HG02938 (cell line): Measurements from ENCODE around the gene KNCN.

Source experiments
- ATAC-seq: cut with Tn5 transposase; IDR thresholded peaks from one replicate; pipeline ENCODE4 v1.9.1; 2021; ENCODE audit warnings: mild to moderate bottlenecking, moderate library complexity; ENCODE audit not compliant: unreplicated experiment

KNCN gene

DNA sequence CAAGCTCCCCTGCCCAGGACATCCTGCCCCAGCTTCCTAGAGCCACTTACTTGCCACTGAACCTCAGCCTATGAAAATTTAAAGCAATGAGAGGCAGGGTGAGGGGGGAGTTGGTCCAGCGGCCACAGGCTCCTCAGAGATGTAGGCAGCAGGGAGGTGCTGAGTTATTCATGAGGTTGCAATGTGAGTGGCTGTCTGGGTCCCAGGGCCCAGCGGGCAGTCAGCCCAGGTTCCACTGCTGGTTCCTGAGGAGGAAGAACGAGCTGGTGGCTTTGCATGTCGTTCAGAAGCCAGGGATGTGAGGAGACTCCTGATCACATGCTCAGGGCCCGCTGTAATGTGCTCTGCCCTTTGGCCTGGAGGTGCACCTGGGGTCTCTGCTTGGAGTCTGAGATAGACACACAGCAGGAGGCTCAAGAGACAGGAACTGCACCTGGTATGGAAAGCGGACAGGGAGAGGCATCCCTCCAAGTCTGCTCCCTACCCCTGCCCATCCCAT, at the start of gene KNCN:
KNCN (minus strand) TSS at position 51 of the 499 bp plus-strand sequence. CDS start 432 bp downstream, outside the sequence.
- ATAC-seq, result no peak

DNA sequence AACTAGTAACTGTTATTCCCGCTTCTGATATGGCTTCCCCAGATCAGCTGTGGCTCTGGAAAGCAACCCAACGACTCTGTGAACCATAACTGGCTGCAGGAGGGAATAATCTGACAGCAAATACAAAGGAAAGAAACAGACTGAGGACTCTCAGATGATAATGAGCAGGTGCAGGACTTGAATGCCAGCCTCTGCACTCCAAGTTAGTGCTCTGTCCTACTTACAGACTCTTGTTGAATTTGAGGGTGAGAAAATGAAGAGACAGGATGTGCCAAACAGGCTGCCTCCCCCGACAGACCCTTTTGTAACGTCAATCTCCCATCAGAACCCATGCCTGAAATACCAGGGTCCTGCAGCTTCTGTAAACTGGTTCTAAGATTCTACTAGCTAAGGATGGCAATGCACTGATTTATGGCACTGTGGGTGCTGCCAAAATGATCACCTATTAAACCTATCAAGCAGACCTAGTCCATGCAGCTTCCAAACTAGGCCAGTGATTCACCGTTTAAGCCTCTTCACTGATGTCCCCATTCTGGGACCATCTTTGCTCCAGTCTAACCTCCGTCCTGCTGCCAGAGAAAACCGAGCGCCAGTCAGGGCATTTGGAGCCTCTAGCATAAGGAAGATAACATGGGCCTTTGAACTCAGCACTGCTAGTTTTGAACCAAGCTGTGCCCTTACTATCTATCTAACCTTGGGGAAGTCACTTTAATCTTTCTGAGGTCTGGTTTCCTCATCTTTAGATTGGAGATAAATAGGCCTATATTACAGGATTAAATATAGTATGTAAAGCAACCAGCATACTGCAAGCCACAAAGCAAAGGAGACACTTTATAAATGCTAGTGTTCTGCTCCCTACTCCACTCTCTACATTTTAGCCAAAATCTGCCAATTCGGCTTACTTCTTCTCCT, 47.9 kb upstream of the KNCN start:
- ATAC-seq, result no peak

DNA sequence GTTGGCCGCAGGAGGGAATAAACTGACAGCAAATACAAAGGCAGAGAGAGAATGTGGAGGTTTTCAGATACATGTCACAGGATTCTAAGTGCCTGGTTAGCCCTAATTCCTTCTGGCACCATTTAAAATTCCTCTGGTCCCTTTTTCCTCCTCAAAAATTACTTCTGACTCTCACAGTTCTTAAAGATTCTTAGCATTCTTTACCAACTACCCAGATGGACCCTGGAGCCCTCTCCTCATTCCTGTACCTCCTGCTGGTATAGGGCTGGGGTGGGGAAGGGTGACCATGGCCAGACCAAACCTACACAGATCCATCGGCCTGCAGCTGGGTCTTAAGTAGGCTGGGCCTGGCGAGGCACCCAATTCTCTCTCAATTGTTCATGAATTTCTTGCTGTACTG, 45.4 kb upstream of the KNCN start:
- no peak for ATAC-seq

DNA sequence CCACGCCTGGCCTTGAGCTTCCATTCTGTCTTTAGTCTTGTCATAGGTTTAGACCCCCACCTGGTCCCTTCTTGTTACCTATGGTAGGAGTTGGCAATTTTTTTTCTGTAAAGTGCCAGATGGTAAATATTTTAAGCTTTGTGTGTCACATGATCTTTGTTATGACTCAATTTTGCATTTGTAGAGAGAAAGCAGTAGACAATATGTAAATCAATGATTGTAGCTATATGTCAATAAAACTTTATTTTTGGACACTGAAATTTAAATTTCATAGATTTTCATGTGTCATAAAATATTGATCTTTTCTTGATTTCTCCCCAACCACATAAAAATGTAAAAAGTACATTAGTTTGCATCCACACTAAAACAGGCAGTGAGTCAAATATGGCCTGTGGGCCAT, 44.6 kb upstream of the KNCN start:
- no peak for ATAC-seq

DNA sequence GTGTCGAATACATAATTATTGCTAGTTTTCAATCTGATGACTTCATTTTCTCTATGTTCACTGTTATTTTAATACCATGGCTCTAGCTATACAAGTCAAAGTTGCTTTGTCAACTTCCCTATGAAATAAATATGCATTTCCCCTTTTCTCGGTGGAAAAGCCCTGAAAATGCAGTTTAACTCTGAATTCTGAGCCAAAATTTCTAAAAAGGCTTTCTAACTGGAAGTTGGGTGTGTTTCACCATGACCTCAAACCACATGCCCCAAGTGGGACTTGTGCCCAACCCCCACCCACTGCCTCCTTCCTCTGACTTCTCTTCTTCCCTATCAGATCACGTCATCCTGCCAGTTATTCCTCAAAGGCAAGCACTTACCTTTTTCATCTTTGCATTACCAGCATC, 43.7 kb upstream of the KNCN start:
- no peak for ATAC-seq

DNA sequence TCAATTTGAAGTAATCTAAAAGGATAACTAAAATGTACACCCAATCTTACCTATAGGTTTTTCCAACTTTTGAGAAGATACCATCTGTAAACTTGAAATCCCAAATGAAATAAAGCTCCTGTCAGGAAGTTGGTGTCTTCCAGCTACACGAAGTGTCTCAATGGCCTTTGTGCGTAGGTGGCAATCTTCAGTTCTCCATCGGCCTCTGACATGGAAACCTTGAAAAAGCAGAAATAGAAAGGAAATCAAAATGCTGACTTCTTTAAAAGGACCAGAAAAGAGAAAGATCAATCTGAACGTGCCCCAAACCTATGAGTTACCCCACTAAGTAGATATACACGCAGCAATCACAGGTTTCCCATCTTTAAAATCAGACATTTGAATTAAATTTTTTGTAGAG, 42.6 kb upstream of the KNCN start:
- no peak for ATAC-seq

DNA sequence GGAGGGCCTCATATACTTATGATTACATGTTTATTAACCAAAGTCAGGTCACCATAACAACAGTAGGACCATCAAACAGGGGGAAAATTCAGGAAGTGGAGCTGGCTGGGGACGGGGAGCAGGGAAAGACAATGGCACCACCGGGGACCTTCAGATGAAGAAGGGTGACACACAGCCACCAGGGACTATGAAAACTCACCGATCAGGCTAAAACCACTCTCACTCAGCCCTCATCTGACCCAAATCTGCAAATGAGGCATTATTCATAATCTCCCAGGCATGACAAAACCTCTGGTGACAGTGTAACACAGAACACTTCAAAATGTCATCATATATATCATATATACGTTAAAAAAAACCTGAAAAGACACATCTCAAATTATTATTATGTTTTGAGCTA, 41.4 kb upstream of the KNCN start:
- ATAC-seq, result no peak

DNA sequence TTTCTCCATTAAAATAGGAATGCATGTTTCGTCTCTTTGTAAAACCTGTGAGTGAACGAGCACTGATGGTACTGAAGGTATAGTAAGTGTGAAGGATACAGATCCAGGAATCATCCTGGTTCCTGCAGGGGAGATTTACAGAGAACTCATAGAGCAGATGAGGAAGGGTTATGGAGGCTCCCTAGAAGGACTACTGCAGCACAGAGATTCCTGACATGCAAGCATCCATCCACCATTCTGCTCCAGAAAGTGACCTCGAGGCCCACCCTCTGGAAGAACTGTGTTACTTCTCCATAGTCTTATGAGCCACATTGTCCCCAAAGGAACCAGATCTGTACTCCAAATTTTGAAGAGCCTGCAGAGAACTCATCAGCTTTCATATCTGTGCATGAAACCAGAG, 38.1 kb upstream of the KNCN start:
- no peak for ATAC-seq

DNA sequence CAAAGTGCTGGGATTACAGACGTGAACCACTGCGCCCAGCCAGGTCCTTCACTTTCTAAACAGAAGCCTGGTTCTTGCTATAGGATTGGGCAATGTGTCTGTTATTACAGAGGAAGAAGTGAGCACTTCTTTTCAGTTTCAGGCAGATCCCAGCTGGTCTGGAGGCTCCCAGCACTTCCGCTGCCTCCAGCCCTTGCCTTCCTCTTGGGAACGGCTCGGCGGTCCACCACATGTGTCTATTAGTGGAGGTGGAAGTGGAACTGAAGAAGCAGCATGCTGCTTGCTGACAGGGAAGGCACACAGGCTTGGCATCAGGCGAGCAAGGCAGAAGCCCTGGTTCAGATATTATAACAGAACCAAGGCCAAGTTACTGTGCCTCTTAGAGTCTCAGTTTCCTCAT, 35.6 kb upstream of the KNCN start:
- no peak for ATAC-seq

DNA sequence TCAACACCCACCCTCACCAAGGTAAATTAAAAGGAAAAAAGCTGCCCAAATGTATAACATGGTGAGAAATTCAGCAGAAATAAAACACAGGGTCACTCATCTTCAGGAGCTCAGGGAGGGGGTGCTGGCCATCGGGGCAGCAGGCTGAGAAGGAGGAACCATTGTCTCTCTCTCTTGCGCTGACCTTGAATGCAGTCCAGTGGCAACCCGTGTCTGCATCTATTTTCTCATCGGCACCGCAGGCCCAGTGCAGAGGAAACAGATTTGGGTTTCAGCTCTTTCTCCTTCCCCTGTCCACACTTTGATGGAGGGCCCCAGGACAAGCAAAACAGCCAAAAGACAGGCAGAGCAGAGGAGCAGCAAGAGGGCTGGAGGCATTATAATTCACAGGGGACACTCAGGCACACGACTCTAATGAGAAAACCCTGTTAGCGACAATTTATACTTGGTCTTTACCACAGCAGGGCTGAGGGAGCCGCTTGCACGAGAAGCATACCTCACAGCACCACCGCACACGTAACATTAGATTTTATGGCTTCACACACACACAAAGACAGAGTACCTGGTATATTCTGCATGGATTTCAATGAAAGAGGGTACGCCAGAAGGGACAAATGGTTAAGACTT, 34.0 kb upstream of the KNCN start:
- ATAC-seq, result no peak

DNA sequence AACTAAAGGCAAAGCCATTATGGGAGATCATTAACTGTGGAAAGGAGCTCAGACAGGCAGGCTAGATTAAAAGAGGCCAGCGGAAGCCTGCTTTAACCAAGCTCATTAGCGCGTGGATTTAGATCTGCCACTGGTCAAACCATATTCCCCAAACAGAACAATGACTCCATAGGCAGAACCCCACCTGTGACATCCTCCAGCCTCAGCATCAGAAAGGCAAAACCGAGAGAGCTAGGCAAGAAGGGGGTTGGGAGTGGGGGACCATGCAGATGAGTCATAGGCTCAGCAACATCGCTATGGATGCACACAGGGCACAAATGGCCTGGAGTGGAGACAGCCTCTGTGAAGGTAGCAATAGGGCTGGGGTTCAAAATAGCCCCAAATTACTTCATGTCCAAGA, 32.0 kb upstream of the KNCN start:
- ATAC-seq, result no peak

DNA sequence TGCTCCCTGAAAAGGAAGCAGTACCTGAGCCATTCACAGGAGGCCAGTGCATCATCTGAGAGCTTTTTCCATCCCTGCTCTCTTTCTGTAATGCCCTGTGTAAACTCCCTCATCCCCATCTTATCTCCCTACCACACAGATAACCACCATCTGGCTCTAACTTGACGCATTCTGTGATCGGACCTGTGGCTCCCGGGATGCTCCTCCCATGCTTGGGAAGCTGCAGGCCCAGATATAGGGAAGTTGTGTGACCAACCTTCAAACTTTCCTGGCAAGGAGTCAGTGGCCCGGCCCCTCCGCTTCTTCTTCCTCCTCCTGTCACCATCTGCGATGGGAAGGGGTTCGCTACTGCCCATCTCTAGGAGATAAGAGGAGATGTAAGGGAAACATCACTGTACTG, 31.5 kb upstream of the KNCN start:
- ATAC-seq, result no peak

DNA sequence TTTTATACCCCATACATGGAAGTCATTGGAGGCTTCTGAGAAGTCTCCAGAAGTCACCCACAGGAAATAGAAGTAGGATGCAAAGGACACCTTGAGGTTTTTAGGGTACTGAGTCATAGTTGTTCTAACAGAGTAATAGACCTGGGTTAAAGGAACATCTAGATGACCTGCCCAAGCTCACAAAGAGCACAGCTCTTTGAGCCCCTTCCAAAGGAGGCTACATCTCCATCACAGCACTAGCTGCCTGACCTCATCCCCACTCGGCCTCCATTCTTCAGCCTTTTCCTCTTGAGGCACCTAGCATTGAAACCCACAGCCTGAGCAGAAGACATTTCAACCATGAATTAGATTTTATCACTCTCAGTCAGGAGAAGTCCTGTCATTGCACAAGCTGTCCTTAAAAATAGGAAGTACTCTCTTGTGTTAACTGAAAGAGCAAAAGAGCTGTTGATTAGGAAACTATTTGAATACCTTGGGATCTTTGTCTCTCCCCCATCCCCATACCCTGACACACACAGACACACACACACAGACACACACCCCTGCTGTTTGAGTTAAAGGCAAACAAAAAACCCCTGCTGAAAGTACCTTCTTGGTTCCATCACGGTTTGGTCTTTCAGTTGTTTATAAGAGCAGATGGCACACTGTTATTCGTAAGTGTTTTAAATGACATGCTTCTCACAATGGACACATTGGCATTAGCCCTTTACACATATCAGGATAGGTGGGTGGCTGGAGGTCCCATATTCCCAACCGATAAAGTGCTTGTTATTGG, 30.4 kb upstream of the KNCN start:
- ATAC-seq, result no peak

DNA sequence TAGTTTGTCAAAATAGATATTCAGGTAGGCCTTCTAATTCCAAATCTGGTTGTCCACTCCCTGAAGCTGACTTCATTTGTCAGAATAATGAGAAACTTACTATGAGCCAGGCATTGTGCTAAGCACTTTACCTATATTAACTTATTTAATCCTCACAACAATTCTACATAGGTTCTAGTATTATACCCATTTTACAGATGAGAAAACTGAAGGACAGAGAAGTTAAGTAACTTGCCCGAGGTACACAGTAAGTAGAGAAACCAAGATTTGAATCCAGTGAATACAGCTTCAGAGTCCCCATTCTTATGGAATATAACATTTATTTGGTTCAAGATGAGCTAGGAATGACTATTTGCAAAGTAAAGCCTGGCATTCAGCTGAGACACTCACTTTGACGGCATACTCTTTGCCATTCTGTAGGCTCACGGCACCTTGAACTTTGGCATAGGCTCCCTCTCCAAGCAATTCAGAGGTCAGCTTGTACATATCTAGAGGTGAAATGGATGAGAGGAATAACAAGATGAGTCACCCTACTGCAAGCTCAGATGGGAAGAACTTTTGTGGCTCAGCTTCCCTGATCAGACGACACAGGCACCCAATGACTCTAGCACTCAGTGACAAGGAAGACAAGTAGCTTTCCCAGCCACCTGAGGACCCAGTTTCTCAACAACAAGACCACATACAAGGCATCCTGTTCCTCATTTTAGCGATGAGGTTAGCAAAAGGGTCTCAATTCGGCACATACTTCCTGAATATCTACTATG, 28.9 kb upstream of the KNCN start:
- no peak for ATAC-seq

DNA sequence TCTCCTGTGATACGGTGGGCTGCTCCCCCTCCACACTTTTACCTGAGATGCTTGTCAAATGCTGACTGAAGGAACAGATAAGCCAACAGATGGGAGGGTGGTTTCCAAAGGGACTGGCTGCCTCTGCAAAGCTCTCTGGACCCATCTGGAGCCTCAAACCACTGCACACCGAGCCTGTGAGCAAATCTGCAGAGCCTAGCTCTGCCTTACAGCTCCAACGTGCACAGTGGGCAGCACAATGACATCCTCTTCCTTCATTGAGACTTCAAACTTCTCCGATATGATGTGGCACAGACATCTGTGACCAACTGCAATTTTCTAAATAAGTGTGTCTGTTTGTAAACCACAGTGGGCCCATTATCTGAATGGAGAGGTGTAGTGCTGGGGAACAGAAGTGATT, 26.2 kb upstream of the KNCN start:
- no peak for ATAC-seq

DNA sequence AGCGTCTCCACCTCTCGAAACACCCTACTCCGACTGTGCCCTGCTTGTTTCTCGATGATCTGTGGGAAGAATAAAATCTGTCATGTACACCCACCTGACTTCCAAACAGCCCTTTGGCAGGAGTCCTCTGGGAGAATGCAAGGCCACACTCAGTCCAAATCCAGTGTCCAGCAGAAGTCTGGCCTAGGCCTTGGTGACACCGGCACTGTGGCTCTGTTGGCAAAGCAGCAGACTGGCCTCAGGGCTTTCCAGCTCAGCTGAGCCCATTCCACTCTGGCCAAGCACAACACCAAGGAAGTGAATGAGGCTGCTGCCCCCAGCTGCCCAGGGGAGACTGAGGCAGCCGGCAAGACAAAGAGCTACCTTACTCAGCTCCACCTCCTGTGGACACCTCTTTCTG, 25.1 kb upstream of the KNCN start:
- no peak for ATAC-seq

DNA sequence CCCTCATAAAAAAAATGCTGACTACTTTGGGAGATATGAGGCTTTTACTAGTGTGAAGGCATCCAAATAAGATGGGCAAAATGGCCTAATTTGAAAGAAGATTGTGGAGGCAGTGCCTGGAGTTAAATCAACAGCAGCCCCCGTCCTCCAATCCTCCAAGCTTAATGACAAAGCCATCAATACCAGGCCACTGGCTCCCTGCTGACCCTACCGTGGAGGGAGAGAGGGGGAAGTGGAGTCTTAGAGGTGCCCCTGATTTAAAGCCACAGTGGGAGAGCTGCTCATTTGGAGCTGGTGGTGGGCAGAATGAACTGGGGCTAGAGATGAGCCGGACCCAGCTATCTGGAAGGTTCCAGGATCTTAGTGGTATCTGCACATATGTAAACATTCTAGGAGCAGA, 24.3 kb upstream of the KNCN start:
- ATAC-seq, result no peak

DNA sequence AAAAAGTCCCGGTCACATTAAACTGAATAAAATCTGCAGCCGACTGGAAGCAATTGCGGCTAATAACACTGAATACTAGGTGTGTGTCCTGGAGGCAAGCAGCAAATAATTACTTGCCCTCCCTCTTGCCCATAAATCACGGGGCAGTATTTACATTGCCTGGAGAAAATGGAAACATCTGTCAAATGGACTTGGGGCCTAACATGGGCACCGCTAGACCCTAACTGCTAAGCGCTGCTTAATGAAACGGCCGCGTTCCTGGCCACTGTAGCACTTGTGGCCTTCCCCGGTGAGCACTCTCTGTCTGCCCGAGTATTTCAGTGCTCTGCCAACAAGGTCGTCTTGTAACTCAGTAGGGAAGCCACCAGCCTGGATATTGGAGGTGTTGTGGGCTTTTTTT, 23.9 kb upstream of the KNCN start:
- no peak for ATAC-seq

DNA sequence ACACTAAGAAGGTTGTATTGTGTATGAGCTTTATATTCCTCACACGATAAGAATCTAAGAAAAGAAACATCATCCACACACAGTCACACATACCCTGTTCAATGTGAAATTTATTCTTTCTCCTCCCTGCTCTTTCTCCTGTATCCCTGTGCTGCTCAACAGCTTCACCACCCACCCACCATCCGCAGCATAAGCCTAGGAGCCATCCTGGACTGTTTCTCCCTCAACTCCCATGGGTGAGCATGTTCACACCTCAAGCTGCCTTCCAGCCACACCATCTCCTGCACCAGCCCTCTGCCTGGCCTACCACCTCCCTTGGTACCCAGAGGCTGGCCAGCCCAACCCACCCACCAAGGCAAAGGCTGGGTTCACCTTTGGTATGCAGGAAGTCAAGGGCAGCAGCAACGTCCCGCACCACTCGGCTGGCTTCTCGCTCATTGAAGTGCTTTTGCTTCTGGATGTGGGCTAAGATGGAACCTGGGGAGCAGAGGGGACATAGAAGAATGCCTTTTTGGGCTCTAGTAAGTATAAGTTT, 20.3 kb upstream of the KNCN start:
- ATAC-seq, result no peak

DNA sequence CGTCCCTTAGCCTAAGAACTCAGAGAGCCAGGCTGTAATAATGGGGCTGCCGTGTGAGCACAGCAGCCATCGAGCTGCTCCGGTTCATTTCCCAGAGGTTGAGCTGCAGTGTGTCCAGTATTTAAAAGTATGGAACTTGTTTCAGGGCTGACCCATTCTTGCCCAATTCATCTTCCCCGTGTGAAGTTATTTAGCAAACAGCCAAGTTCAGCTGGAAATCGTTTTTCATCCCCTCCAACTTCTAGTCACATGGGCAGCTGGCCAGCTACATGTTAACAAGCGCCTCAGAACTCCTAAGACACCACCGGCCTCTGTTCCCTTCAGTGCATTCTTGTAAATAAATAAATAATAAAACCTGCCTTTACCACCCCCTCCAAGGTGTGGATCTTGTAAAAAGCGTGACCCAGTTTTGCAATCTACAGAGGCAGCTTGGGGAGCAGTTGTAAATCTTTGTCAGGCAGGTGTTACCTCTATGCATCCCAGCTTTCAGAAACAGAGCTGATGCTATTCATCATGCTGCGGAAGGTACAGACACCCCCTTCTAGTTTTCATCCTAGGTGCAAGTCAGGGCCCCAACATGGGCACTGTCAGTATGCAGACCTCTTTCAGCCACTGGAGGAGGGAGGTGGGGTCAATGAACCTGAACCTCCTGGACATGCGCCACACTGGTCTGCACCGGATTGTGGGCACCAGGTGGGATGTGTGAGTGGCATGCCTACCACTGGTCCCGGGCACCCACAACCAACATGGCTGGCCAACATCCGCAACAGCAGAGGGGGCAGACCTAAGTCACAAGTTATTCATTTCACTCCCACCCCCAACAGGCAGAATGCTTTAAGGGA, 18.7 kb upstream of the KNCN start:
- ATAC-seq, result no peak
